Gastrocnemius medialis (tissue), 4 donors: ENCODE measurements around the gene POU2F2. TPM values are rescaled to one million over a fixed set of nuclear protein-coding genes. Genes with fewer than 3 reads are reported as not detected.
A peak's percentile ranks its signal among the peaks of the same experiment; 100 is the strongest.

Source experiments
- ATAC-seq, 2 donors: fragments of 150-250 bp; one replicate each; pipeline ENCODE4 v1.9.1; 2016
- DNase-seq, 2 donors: peaks; one replicate each; pipeline ENCODE4 v3.0.0-alpha.2; 2019
- H3K27ac ChIP-seq, 4 donors: fragments of 200-600 bp; sonication (generic); 1 replicate in 1 of 4; 2 replicates in 3 of 4; pipeline ENCODE4 v1.5.1; 2016 to 2018; ENCODE audit warnings: mild to moderate bottlenecking in 2 of 4, moderate library complexity in 1 of 4
- H3K27me3 ChIP-seq, 3 donors: fragments of 200-600 bp; sonication (generic) in 2 of 3; 1 replicate in 1 of 3; 2 replicates in 2 of 3; pipeline versions ENCODE4 v1.5.1 to v1.6.0; 2016 to 2019; ENCODE audit warnings: mild to moderate bottlenecking in 1 of 3, moderate library complexity in 1 of 3
- H3K36me3 ChIP-seq, 2 donors: fragments of 200-600 bp; sonication (generic) in 1 of 2; one replicate each; pipeline ENCODE4 v1.5.1; 2017 to 2018
- H3K4me1 ChIP-seq, 2 donors: fragments of 200-600 bp; sonication (generic) in 1 of 2; one replicate each; pipeline ENCODE4 v1.5.1; 2016 to 2017; ENCODE audit warnings: mild to moderate bottlenecking in 2 of 2
- H3K4me3 ChIP-seq, 4 donors: fragments of 200-600 bp; sonication (generic) in 3 of 4; 1 replicate in 1 of 4; 2 replicates in 3 of 4; pipeline ENCODE4 v1.5.1; 2016 to 2019; ENCODE audit warnings: mild to moderate bottlenecking in 2 of 4
- H3K9me3 ChIP-seq, 3 donors: fragments of 200-600 bp; sonication (generic) in 2 of 3; 1 replicate in 1 of 3; 2 replicates in 2 of 3; pipeline ENCODE4 v1.5.1; 2016 to 2019
- POLR2A ChIP-seq, 2 donors: fragments of 450-650 bp; IDR thresholded peaks; one replicate each; pipeline ENCODE4 v1.6.1; 2017; ENCODE audit warnings: antibody characterized with exemption in 2 of 2, mild to moderate bottlenecking in 2 of 2, moderate library complexity in 2 of 2
- in situ Hi-C, 4 donors: fragments of 200-750 bp; cut with MboI; loops; one replicate each; pipeline versions ENCODE4 v1.15.0 to v1.8.0; 2017; ENCODE audit warnings: low sequenced_read_pairs in 4 of 4
- intact Hi-C: fragments of 100-400 bp; cut with DNase I; formaldehyde crosslinking; loops from one replicate; pipeline ENCODE4 v1.15.1; 2023; ENCODE audit warnings: low total_unique reads
- total RNA-seq, 4 donors: library from RNA; depleted of rRNA; stranded (reverse); fragments of >200 nt; gene quantifications; one replicate each; pipeline versions ENCODE4 v1.1.0 to v1.2.3, GENCODE V29; 2016
- TF ChIP-seq, protein P1 (sequence below), 5 experiments: fragments of 450-650 bp in 3 of 5; fragments of 200-600 bp in 2 of 5; sonication (generic) in 2 of 5; IDR thresholded peaks in 4 of 5; conservative IDR thresholded peaks in 1 of 5; 1 replicate in 4 of 5; 2 replicates in 1 of 5; pipeline ENCODE4 v1.5.1; 2016 to 2019; ENCODE audit warnings: antibody characterized with exemption in 5 of 5, mild to moderate bottlenecking in 3 of 5, moderate library complexity in 3 of 5

POU2F2 gene
- total RNA-seq, 4 donors from 2014 or later = 0.26 to 1.7 (median 1.6) TPM; not detected in 1

GRCh38 chr19:42176649-42176989, 44.4 kb upstream of the POU2F2 start:
- Histone ChIP-seq H3K4me3 (peak overlapping the region; percentile 45 to 59 (median 48)), H3K27ac (no peak overlapping the region), H3K9me3 (no peaks in the 10 kb centered on the region), H3K4me1 (peaks cover 7 to 9% of the 10 kb centered on the region in 2 donors), H3K27me3 (peaks cover 63 to 80% (median 71%) of the 10 kb centered on the region in 3 donors), H3K36me3 (no peaks in the 10 kb centered on the region)
- in situ Hi-C loops = no loop called here
- intact Hi-C loops = no loop called here
- TF ChIP-seq, protein P1, sequence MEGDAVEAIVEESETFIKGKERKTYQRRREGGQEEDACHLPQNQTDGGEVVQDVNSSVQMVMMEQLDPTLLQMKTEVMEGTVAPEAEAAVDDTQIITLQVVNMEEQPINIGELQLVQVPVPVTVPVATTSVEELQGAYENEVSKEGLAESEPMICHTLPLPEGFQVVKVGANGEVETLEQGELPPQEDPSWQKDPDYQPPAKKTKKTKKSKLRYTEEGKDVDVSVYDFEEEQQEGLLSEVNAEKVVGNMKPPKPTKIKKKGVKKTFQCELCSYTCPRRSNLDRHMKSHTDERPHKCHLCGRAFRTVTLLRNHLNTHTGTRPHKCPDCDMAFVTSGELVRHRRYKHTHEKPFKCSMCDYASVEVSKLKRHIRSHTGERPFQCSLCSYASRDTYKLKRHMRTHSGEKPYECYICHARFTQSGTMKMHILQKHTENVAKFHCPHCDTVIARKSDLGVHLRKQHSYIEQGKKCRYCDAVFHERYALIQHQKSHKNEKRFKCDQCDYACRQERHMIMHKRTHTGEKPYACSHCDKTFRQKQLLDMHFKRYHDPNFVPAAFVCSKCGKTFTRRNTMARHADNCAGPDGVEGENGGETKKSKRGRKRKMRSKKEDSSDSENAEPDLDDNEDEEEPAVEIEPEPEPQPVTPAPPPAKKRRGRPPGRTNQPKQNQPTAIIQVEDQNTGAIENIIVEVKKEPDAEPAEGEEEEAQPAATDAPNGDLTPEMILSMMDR (IDR thresholded peaks at IDR 0.05 in 4 of 5, conservative IDR thresholded peaks at IDR 0.05 in 1 of 5) = no peak
- no peak for TF ChIP-seq POLR2A (IDR thresholded peaks at IDR 0.05)
- DNase-seq (no peak), ATAC-seq (peak; percentile 42 to 56)

DNA sequence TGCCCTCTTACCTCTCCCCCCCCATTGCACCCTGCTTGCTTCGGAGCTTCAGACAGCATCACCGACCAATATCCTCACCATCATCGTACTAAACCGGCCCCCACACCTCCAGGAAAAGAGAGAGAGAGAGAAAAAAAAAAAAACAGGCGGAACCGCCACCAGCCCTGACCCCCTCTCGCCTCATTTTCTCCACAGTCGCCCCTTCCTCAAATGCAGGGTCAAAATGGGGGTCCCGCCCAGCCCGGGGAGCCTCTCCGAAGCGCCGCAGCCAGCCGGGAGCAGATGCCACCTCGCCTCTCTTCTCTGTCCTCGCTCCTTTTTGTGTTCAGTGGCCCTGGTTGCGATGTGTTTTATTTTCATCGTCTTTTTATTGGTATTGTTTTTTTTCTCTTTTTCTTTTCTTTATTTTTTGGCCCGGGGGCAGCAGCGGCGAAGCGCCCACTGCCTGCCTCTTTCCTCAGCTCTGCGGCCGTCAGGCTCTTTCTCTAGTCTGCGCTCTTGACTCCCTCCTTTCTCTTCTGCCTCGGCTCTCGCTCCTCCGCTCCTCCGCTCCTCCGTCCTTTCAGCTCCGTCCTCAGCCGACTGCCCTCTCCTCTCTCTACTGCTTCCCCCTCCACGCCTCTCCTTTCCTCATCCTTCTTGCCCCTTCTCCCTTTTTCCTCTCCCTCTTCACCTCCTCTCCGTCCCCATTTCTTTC, 43.9 kb upstream of the POU2F2 start:
- peaks cover 61 to 75% (median 70%) of the 10 kb centered on the region in 3 donors for H3K27me3 ChIP-seq
- no peak for ATAC-seq
- intact Hi-C loops = no loop called here

GRCh38 chr19:42174958-42175734, 42.9 kb upstream of the POU2F2 start:
- H3K36me3 ChIP-seq = no peaks in the 10 kb centered on the region
- ATAC-seq = no peak
- peaks cover 7 to 9% of the 10 kb centered on the region in 2 donors for H3K4me1 ChIP-seq
- no peak overlapping the region for H3K27ac ChIP-seq
- peaks cover 51 to 66% (median 60%) of the 10 kb centered on the region in 3 donors for H3K27me3 ChIP-seq
- H3K4me3 ChIP-seq = no peak overlapping the region
- in situ Hi-C loops = no loop called here
- TF ChIP-seq POLR2A (IDR thresholded peaks at IDR 0.05) = no peak
- TF ChIP-seq, protein P1 (IDR thresholded peaks at IDR 0.05 in 4 of 5, conservative IDR thresholded peaks at IDR 0.05 in 1 of 5) = no peak
- intact Hi-C loops = no loop called here
- no peaks in the 10 kb centered on the region for H3K9me3 ChIP-seq
- DNase-seq = no peak

More for the DNA sequence above, 43.9 kb upstream of the POU2F2 start:
- DNase-seq = no peak
- peak overlapping the region; percentile 45 to 59 (median 48) for H3K4me3 ChIP-seq
- no peaks in the 10 kb centered on the region for H3K36me3 ChIP-seq
- H3K27ac ChIP-seq = no peak overlapping the region
- in situ Hi-C loops = no loop called here
- H3K4me1 ChIP-seq = peaks cover 7 to 9% of the 10 kb centered on the region in 2 donors
- TF ChIP-seq POLR2A (IDR thresholded peaks at IDR 0.05) = no peak
- TF ChIP-seq, protein P1 (IDR thresholded peaks at IDR 0.05 in 4 of 5, conservative IDR thresholded peaks at IDR 0.05 in 1 of 5) = no peak
- H3K9me3 ChIP-seq = no peaks in the 10 kb centered on the region

- Histone ChIP-seq H3K27me3 (peaks cover 41 to 56% (median 51%) of the 10 kb centered on the region in 3 donors), H3K9me3 (no peaks in the 10 kb centered on the region), H3K4me3 (no peak overlapping the region), H3K36me3 (no peaks in the 10 kb centered on the region), H3K4me1 (peaks cover 7 to 9% of the 10 kb centered on the region in 2 donors), H3K27ac (no peak overlapping the region)
- DNase-seq (no peak), ATAC-seq (no peak)
- in situ Hi-C loops (no loop called here), intact Hi-C loops (no loop called here)
- TF ChIP-seq, protein P1 (IDR thresholded peaks at IDR 0.05 in 4 of 5, conservative IDR thresholded peaks at IDR 0.05 in 1 of 5) = no peak
- TF ChIP-seq POLR2A (IDR thresholded peaks at IDR 0.05) = no peak
Measured at GRCh38 chr19:42174188-42174587, 41.9 kb upstream of the POU2F2 start.
